MM.1S (cell line): Measurements from ENCODE around the gene STIM1.

Experiments
- DNase-seq: peaks from one replicate; pipeline ENCODE4 v3.0.0-alpha.2; 2015
- H2AFZ ChIP-seq: fragments of 300-600 bp; sonication (generic); 2 replicates; pipeline ENCODE4 v1.6.0; 2016; ENCODE audit warnings: antibody characterized with exemption, low read length
- H3F3A ChIP-seq: fragments of 300-600 bp; sonication (generic); 2 replicates; pipeline ENCODE4 v1.6.1; 2016; ENCODE audit warnings: mild to moderate bottlenecking, antibody characterized with exemption, low read length, moderate library complexity, mixed read lengths; ENCODE audit not compliant: insufficient read depth
- H3K27ac ChIP-seq: fragments of 300-600 bp; sonication (generic); 2 replicates; pipeline ENCODE4 v1.5.1; 2016; ENCODE audit warnings: mild to moderate bottlenecking, low read length
- H3K27me3 ChIP-seq: fragments of 300-600 bp; sonication (generic); replicated peaks from 2 replicates; pipeline ENCODE4 v1.6.0; 2016; ENCODE audit warnings: low read length; ENCODE audit not compliant: insufficient read depth
- H3K36me3 ChIP-seq: fragments of 300-600 bp; sonication (generic); replicated peaks from 2 replicates; pipeline ENCODE4 v1.6.1; 2016; ENCODE audit warnings: mild to moderate bottlenecking, low read length, mixed read lengths; ENCODE audit not compliant: insufficient read depth
- H3K4me1 ChIP-seq: fragments of 300-600 bp; sonication (generic); 2 replicates; pipeline ENCODE4 v1.6.1; 2016; ENCODE audit warnings: low read length, mixed read lengths
- H3K4me2 ChIP-seq: fragments of 300-600 bp; sonication (generic); 2 replicates; pipeline ENCODE4 v1.6.0; 2016; ENCODE audit warnings: low read depth, low read length
- H3K4me3 ChIP-seq: fragments of 300-600 bp; sonication (generic); 2 replicates; pipeline ENCODE4 v1.5.1; 2016; ENCODE audit warnings: low read length, mixed read lengths
- H3K79me2 ChIP-seq: fragments of 300-600 bp; sonication (generic); 2 replicates; pipeline ENCODE4 v1.6.1; 2016; ENCODE audit warnings: mixed run types, low read length, mixed read lengths
- H3K9ac ChIP-seq: fragments of 300-600 bp; sonication (generic); 2 replicates; pipeline ENCODE4 v1.6.1; 2016; ENCODE audit warnings: low read length, mixed read lengths
- H3K9me2 ChIP-seq: fragments of 300-600 bp; sonication (generic); replicated peaks from 2 replicates; pipeline ENCODE4 v1.6.1; 2016; ENCODE audit warnings: mild to moderate bottlenecking, low read length, mixed read lengths; ENCODE audit not compliant: insufficient read depth
- H3K9me3 ChIP-seq: fragments of 300-600 bp; sonication (generic); replicated peaks from 2 replicates; pipeline ENCODE4 v1.6.1; 2016; ENCODE audit warnings: mild to moderate bottlenecking, low read length, mixed read lengths; ENCODE audit not compliant: insufficient read depth
- H4K20me1 ChIP-seq: fragments of 300-600 bp; sonication (generic); 2 replicates; pipeline ENCODE4 v1.6.1; 2016; ENCODE audit warnings: mild to moderate bottlenecking, low read length, moderate library complexity, mixed read lengths; ENCODE audit not compliant: insufficient read depth
- EZH2 ChIP-seq: fragments of 300-600 bp; sonication (generic); optimal IDR thresholded peaks from 2 replicates; pipeline ENCODE3; 2017; ENCODE audit warnings: low read depth, mild to moderate bottlenecking, antibody characterized with exemption, low read length, mixed read lengths
- EZH2phosphoT487 ChIP-seq: fragments of 300-600 bp; sonication (generic); IDR thresholded peaks from 2 replicates; pipeline ENCODE4 v1.6.1; 2018; ENCODE audit warnings: antibody characterized with exemption, low read length
- TF ChIP-seq, protein P1 (sequence below): fragments of 300-600 bp; sonication (generic); IDR thresholded peaks from 2 replicates; pipeline ENCODE4 v1.5.1; 2016; ENCODE audit warnings: antibody characterized with exemption, low read length, mixed read lengths

The STIM1 gene

DNA sequence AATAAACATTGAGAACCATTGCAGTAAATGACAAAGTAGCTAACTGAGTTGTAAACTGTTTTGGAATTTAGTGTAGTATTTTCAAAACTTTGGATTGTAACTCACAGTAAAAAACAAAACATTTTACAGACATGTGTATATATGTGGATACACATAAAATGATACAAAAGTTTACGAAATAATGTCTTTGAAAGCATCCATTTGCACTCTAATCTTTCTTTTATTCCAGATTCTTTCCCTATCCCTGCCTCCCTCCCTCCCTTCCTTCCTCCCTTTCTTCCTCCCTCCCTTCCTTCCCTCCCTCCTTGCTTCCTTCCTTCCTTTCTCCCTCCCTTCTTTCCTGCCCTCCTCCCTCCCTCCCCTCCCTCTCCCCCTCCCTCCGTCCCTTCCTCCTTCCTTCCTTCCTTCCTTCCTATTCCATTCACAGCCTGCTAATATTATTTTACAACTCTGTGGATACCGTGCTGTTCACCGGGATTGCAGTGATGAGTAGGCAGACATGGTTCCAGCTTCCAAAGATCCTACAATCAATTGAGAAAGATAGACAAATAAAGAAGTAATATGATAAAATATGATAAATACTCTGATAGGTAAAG lies 242.7 kb downstream of the STIM1 start:
- no peaks in the 10 kb centered on the region for H3K9me3 ChIP-seq
- H3K4me1 ChIP-seq = peaks cover 14% of the 10 kb centered on the region
- peaks cover 90% of the 10 kb centered on the region for H3K79me2 ChIP-seq
- H3K36me3 ChIP-seq = peaks cover 8% of the 10 kb centered on the region; the same call in 1 of the 2 replicates
- H3K9ac ChIP-seq = no peak overlapping the region
- TF ChIP-seq EZH2phosphoT487 (no peak), EZH2 (no peak)
- TF ChIP-seq, protein P1, sequence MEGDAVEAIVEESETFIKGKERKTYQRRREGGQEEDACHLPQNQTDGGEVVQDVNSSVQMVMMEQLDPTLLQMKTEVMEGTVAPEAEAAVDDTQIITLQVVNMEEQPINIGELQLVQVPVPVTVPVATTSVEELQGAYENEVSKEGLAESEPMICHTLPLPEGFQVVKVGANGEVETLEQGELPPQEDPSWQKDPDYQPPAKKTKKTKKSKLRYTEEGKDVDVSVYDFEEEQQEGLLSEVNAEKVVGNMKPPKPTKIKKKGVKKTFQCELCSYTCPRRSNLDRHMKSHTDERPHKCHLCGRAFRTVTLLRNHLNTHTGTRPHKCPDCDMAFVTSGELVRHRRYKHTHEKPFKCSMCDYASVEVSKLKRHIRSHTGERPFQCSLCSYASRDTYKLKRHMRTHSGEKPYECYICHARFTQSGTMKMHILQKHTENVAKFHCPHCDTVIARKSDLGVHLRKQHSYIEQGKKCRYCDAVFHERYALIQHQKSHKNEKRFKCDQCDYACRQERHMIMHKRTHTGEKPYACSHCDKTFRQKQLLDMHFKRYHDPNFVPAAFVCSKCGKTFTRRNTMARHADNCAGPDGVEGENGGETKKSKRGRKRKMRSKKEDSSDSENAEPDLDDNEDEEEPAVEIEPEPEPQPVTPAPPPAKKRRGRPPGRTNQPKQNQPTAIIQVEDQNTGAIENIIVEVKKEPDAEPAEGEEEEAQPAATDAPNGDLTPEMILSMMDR = no peak
- no peak overlapping the region for H3K27ac ChIP-seq
- no peak overlapping the region for H2AFZ ChIP-seq
- peaks cover 13% of the 10 kb centered on the region; the same call in 1 of the 2 replicates for H3F3A ChIP-seq
- H3K4me3 ChIP-seq = no peak overlapping the region
- DNase-seq = no peak
- H3K27me3 ChIP-seq = no peaks in the 10 kb centered on the region
- no peaks in the 10 kb centered on the region for H4K20me1 ChIP-seq
- no peaks in the 10 kb centered on the region for H3K9me2 ChIP-seq
- H3K4me2 ChIP-seq = no peak overlapping the region

DNA sequence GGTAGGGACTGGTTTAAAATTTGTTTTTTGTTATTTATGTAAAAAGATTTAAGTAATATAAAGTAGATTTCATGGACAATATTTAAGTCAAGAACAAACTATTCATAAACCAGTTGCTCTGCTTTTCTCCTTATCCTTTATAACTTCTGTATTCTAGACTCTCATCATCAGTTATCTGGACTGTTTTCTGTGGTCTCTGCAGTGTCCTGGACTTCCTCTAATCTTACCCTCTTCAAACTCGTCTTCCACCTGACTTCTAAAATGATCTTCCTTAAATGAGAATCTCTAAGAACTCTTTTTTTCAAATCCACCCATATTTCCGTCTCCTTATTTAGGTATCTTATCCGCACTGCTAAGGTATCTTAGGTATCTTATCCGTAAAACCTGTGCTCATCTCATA lies 247.2 kb downstream of the STIM1 start:
- DNase-seq = no peak
- H4K20me1 ChIP-seq = no peaks in the 10 kb centered on the region
- H2AFZ ChIP-seq = no peak overlapping the region
- no peaks in the 10 kb centered on the region for H3K9me3 ChIP-seq
- no peaks in the 10 kb centered on the region for H3K27me3 ChIP-seq
- H3K9me2 ChIP-seq = no peaks in the 10 kb centered on the region
- no peak overlapping the region for H3K27ac ChIP-seq
- no peak overlapping the region for H3K4me3 ChIP-seq
- peaks cover 7% of the 10 kb centered on the region; the same call in 1 of the 2 replicates for H3F3A ChIP-seq
- TF ChIP-seq, protein P1 = no peak
- TF ChIP-seq EZH2phosphoT487 (no peak), EZH2 (no peak)
- no peak overlapping the region for H3K9ac ChIP-seq
- H3K4me1 ChIP-seq = peaks cover 7% of the 10 kb centered on the region
- no peak overlapping the region for H3K4me2 ChIP-seq
- peaks cover 12% of the 10 kb centered on the region; the same call in 1 of the 2 replicates for H3K36me3 ChIP-seq
- H3K79me2 ChIP-seq = peaks cover 83% of the 10 kb centered on the region

DNA sequence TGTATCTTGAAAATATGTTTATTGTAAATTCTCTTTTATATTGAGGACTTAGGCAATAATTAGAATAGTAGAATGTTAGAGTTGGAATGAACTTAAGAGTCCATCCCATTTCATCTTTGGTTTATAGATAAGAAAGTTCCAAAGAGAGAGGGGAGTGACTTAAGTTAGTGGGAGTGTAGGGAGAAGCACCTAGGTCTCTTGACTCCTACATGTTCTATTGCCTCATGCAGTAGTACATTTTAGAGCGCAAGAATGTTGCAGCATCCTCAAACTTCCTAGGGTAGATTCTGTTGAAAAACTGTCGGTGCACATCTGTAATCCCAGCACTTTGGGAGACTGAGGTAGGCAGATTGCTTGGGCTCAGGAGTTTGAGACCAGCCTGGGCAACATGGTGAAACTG lies 247.8 kb downstream of the STIM1 start:
- no peak for DNase-seq
- TF ChIP-seq EZH2phosphoT487 = no peak
- TF ChIP-seq EZH2 = no peak
- TF ChIP-seq, protein P1 = no peak
- H2AFZ ChIP-seq = no peak overlapping the region
- no peaks in the 10 kb centered on the region for H4K20me1 ChIP-seq
- H3K27ac ChIP-seq = no peak overlapping the region
- no peaks in the 10 kb centered on the region for H3K9me3 ChIP-seq
- peaks cover 79% of the 10 kb centered on the region for H3K79me2 ChIP-seq
- peaks cover 11% of the 10 kb centered on the region for H3K4me1 ChIP-seq
- H3K4me3 ChIP-seq = no peak overlapping the region
- H3K36me3 ChIP-seq = peaks cover 12% of the 10 kb centered on the region; the same call in 1 of the 2 replicates
- no peak overlapping the region for H3K4me2 ChIP-seq
- no peaks in the 10 kb centered on the region for H3K27me3 ChIP-seq
- H3K9me2 ChIP-seq = no peaks in the 10 kb centered on the region
- H3F3A ChIP-seq = peaks cover 10% of the 10 kb centered on the region; the same call in 1 of the 2 replicates
- H3K9ac ChIP-seq = no peak overlapping the region
